Stimulated activated CD4-positive, alpha-beta T cell treated with anti-CD3 and anti-CD28 coated beads, Interleukin-1b, Interleukin-23, amount 100 ng/mL, for 48 hours (primary cell): ENCODE results near the gene DDC.

Experiments
- DNase-seq: peaks from one replicate; pipeline ENCODE4 v3.0.0-alpha.2; 2020

DDC gene

GRCh38 chr7:50449881-50450589, 115.2 kb downstream of the DDC start, which contains the start of gene FIGNL1:
FIGNL1 (minus strand) TSS chr7:50450350; CDS start chr7:50447287, 3,063 bp downstream.
- DNase-seq, result peak; percentile 84

GRCh38 chr7:50449501-50449880, 115.7 kb downstream of the DDC start:
- DNase-seq, result no peak

DNA sequence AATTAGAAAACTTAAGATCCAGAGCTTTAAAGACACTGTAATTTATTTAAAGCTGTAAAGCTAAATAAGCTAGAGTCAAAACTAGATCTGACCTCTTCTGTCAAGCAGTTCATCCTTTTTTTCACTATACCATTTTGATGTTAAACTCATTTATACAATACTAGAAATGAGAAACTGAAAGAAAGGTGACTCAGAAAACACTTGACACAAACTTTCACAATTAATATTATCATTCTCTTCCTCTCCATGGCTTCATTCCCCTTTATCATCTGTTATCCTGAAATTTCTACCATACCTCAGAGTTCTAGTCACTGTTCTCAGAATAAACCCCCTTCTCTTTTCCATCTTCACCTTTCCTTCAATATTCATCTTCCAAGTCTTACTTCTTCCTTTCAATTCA, 116.4 kb downstream of the DDC start:
- DNase-seq, result no peak

GRCh38 chr7:50446542-50446960, 118.7 kb downstream of the DDC start:
- DNase-seq, result peak; percentile 30

GRCh38 chr7:50436133-50436806, 128.9 kb downstream of the DDC start:
- DNase-seq, result no peak

- no peak for DNase-seq
Measured at GRCh38 chr7:50431722-50432305, 133.4 kb downstream of the DDC start.

GRCh38 chr7:50431316-50431715, 133.9 kb downstream of the DDC start:
- no peak for DNase-seq

DNA sequence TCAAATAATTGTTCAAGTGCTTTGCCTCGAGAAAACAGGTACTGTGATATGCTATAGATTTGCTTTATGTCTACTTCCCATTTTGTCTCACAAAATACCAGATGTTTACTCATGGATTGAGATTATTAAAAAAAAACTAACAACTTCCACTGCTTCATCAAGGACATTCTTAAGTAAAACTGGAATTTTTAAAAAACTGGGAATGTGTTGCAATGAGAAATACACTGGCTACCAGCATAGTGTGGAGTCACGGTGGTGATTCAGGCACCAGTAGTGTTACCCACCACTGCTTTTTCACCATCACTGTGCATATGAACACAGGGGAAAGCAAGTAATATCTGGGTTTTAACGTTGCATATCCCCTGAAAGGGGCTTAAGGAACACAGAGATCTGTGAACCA, 136.3 kb downstream of the DDC start:
- DNase-seq, result no peak

DNA sequence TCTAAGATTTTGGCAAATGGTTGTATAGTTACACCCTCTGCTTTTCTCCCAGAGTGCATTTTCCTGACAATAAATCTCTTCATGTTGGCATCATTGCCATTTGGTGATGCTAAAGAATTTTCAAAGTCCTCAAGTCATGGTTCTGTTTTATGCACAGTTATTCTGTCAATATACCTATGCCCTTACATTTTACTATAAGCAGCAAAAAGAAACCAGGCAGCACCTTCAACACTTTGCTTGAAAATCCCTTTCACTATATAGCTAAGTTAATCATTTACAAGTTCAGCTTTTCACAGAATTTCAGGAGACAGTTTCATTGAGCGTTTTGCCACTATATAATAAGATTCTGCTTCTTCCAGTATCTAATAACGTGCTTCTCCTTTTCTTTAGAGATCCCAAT, 137.7 kb downstream of the DDC start:
- DNase-seq, result no peak

GRCh38 chr7:50426280-50427045, 138.7 kb downstream of the DDC start:
- DNase-seq, result no peak

GRCh38 chr7:50425318-50425717, 139.9 kb downstream of the DDC start:
- no peak for DNase-seq

- DNase-seq, result no peak
Measured at GRCh38 chr7:50423860-50424259, 141.3 kb downstream of the DDC start.

GRCh38 chr7:50422858-50423257, 142.3 kb downstream of the DDC start:
- no peak for DNase-seq

DNA sequence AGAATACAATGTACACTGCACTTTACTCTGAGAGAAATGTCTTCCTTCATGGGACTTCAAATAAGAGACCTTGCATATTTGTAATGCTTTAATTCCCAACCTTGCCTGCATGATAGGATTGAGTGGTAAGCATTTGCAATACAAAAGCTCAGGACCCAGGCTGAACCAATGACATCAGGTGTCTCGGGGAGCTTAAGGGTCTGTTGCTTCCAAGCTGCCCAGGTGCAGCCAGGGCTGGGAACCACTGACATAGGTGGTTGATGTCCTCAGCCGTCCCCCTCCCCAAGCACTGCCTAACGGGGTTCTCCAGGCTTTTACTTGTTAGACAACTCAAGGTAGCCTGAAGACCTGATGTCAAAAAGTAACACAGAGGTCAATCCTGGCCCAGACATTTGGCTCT, 144.2 kb downstream of the DDC start:
- no peak for DNase-seq

- no peak for DNase-seq
Measured at GRCh38 chr7:50418526-50419290, 146.5 kb downstream of the DDC start.

GRCh38 chr7:50418086-50418515, 147.1 kb downstream of the DDC start:
- peak; percentile 76 for DNase-seq

- DNase-seq, result no peak
Measured at GRCh38 chr7:50416527-50417182, 148.6 kb downstream of the DDC start.

- no peak for DNase-seq
Measured at GRCh38 chr7:50415844-50416364, 149.3 kb downstream of the DDC start.

- DNase-seq, result no peak
Measured at GRCh38 chr7:50413561-50413960, 151.6 kb downstream of the DDC start.

- no peak for DNase-seq
Measured at GRCh38 chr7:50412973-50413372, 152.2 kb downstream of the DDC start.

- DNase-seq, result no peak
Measured at GRCh38 chr7:50411332-50411731, 153.9 kb downstream of the DDC start.
